GM19463 (cell line): ENCODE results near the gene BRCA2.
"Not testable (repeated sequence)": the region's sequence is repeated elsewhere in the genome, so short reads cannot be mapped to it uniquely, and the experiment has no call there.

Source experiments
- ATAC-seq: cut with Tn5 transposase; IDR thresholded peaks from one replicate; pipeline ENCODE4 v1.9.1; 2021; ENCODE audit warnings: mild to moderate bottlenecking, moderate library complexity; ENCODE audit not compliant: unreplicated experiment

BRCA2 gene

DNA sequence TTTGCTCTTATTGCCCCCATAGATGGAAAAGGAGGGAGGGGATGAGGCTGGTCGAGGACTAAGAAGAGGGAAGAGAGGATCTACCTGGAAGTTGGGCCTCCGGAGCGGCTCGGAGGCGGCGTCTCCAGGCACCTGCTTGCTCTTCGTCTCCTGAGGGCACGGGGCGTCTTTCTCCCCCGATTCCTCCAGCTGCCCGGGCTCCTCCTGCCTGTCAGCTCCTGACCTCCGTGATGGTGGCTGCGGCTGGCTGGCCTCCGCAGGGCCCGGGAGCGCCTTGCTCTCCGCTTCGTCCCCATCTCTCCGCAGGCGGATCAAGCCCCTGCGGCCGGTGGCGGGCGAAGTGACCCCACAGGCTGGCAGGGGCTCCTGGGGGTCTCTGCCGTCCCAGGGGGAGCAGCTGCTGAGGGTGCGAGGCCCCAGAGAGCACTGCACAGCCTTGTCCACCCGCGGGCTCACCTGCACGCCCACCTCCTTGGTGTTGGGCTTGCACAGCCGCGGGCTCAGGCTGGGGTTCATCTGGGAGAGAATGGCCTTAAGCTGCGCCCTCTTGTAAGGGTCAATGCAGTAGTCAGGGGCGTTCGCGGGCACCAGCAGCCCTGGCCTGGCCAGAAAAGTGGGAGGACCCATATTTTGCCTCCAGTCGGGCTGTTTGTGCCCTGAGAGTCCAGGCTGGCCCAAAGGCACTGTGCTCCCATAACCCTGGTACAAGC is 4.0 kb upstream of the BRCA2 start:
- no peak for ATAC-seq

- ATAC-seq: peak; percentile 7
These were observed 754 bp upstream of the BRCA2 start for GRCh38 chr13:32314271-32315237.

GRCh38 chr13:32316028-32316339 is 676 bp downstream of the BRCA2 start:
- ATAC-seq: peak; percentile 46

- ATAC-seq: no peak
These were observed 1.2 kb downstream of the BRCA2 start for GRCh38 chr13:32316501-32316900.

- ATAC-seq: no peak
These were observed 2.6 kb downstream of the BRCA2 start for GRCh38 chr13:32317716-32318465.

GRCh38 chr13:32320528-32320927 is 5.2 kb downstream of the BRCA2 start:
- no peak for ATAC-seq

DNA sequence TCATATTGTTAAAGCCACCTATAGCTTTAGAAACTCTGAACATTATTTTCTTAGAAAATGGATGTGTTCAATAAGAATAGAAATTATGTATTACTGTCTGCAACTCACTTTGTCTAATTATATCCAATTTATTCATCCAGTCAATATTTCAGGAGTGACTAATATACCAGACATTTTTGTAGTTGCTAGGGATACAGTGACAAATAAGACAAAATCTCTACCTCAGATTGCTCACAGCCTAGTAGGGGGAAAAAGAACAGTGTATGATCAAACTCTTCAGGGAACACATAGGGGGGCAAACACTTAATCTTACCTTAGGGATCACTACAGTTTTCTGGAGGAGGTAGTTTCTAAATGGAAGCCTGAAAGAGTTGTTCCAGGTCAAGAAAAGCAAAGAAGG is 8.6 kb downstream of the BRCA2 start:
- ATAC-seq: no peak

DNA sequence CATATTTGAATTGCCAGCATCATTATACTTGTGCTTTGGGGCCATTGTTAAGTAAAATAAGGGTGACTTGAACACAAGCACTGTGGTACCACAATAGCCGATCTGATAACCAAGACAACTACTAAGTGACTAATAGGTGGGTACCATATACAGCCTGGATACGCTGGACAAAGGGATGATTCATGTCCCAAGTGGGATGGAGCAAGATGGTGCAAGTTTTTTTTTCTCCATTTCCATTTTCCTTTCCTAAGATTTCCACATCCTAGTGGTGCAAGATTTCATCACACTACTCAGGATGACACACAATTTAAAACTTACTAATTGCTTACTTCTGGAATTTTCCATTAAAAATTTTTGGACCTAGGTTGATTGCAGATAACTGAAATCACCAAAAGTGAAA is 15.1 kb downstream of the BRCA2 start:
- ATAC-seq: no peak

DNA sequence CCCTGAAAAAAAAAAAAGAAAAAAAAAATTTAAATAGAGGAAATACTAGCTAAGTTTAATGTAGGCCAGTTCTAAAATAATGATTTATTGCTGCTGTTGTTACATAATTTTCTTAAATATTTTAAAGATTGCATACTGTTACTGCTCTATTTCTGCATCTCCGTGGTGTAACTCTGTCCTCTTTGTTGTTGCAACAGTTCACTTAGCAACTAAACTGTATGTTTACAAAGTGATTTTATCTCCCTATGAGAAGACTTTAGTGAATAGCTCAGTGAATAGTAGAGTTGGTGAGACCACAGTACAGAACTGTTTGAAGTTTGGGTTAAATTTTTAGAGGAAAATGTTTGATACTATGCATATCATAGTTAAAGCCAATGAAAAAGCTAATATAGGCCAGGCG is 19.4 kb downstream of the BRCA2 start:
- ATAC-seq: no peak

- no peak for ATAC-seq
These were observed 25.6 kb downstream of the BRCA2 start for GRCh38 chr13:32340914-32341313.

GRCh38 chr13:32347651-32348050 is 32.3 kb downstream of the BRCA2 start:
- no peak for ATAC-seq

DNA sequence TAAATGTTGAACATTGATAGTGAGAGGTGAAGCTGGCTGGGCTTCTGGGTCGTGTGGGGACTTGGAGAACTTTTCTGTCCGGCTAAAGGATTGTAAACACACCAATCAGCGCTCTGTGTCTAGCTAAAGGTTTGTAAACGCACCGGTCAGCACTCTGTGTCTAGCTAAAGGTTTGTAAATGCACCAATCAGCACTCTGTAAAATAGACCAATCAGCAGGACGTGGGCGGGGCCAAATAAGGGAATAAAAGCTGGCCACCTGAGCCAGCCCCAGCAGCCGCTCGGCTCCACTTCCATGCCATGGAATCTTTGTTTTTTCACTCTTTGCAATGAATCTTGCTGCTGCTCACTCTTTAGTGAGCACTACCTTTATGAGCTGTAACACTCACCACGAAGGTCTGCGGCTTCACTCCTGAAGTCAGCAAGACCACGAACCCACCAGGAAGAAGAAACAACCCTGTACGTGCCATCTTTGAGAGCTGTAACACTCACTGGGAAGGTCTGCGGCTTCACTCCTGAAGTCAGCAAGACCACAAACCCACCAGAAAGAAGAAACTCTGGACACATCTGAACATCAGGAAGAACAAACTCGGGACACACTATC is 35.6 kb downstream of the BRCA2 start:
- ATAC-seq: not testable (repeated sequence)

- no peak for ATAC-seq
These were observed 38.7 kb downstream of the BRCA2 start for GRCh38 chr13:32354040-32354439.

GRCh38 chr13:32355935-32356334 is 40.6 kb downstream of the BRCA2 start:
- ATAC-seq: not testable (repeated sequence)

GRCh38 chr13:32362574-32362973 is 47.3 kb downstream of the BRCA2 start:
- ATAC-seq: no peak

- ATAC-seq: no peak
These were observed 55.5 kb downstream of the BRCA2 start for GRCh38 chr13:32370805-32371204.

DNA sequence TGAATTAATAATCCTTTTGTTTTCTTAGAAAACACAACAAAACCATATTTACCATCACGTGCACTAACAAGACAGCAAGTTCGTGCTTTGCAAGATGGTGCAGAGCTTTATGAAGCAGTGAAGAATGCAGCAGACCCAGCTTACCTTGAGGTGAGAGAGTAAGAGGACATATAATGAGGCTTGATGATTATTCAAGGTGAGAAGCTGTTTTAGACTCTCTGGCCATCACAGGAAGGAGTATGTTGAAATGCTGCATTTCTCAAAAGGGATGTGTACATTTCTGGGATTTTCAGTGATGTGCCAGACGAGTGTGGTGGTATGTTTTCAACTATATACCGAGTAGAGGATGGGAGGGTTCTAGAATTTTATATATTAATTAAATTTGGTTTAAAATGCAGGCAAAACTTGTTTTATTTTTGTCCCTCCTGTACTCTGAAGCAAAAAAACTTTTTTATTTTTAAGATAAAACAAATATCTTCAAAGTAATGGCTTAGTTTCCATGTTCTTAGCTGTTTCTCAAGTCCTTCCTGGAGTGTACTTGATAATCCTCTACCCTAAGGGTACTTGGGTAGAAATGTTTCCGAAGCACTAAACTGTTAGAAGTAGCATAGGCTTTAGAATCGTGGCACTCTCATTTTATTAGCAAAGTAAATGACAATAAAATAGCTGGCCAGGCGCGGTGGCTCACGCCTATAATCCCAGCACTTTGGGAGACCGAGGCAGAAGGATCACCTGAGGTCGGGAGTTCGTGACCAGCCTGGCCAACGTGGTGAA is 61.5 kb downstream of the BRCA2 start:
- ATAC-seq: no peak

- ATAC-seq: no peak
These were observed 62.7 kb downstream of the BRCA2 start for GRCh38 chr13:32378012-32378411.

GRCh38 chr13:32381539-32381938 is 66.2 kb downstream of the BRCA2 start:
- no peak for ATAC-seq
